HepG2 (cell line): ENCODE data around the gene TLE5. TPM values are rescaled to one million over a fixed set of nuclear protein-coding genes. Genes with fewer than 3 reads are reported as not detected.

Source experiments
- CBFB ChIP-seq: sonication (generic); formaldehyde crosslinking; IDR thresholded peaks from 2 replicates; pipeline ENCODE4 v1.4.0; 2020; ENCODE audit warnings: missing genetic modification reagents
- DPF2 ChIP-seq: sonication (generic); formaldehyde crosslinking; IDR thresholded peaks from 2 replicates; pipeline ENCODE4 v1.4.0; 2020; ENCODE audit warnings: mild to moderate bottlenecking, low read depth, missing genetic modification reagents, borderline replicate concordance
- ELF4 ChIP-seq: sonication (generic); formaldehyde crosslinking; IDR thresholded peaks from 2 replicates; pipeline ENCODE4 v1.5.0; 2020; ENCODE audit warnings: missing genetic modification reagents, mild to moderate bottlenecking, moderate library complexity, borderline replicate concordance
- FOXO4 ChIP-seq: sonication (generic); formaldehyde crosslinking; conservative IDR thresholded peaks from 2 replicates; pipeline ENCODE4 v1.8.1; 2023; ENCODE audit warnings: missing genetic modification reagents
- MED13 ChIP-seq: sonication (generic); formaldehyde crosslinking; IDR thresholded peaks from 2 replicates; pipeline ENCODE4 v1.5.0; 2020; ENCODE audit warnings: missing genetic modification reagents
- MIER2 ChIP-seq: IDR thresholded peaks from 2 replicates; pipeline ENCODE4 v1.6.1; 2016; ENCODE audit warnings: missing biosample characterization, missing genetic modification reagents
- MXD3 ChIP-seq: IDR thresholded peaks from 2 replicates; pipeline ENCODE4 v1.6.1; 2016; ENCODE audit warnings: mild to moderate bottlenecking, missing biosample characterization, missing genetic modification reagents
- NBN ChIP-seq: fragments of 450-650 bp; conservative IDR thresholded peaks from 2 replicates; pipeline ENCODE4 v1.6.1; 2017
- SAP130 ChIP-seq: IDR thresholded peaks from 2 replicates; pipeline ENCODE4 v1.6.1; 2016; ENCODE audit warnings: low read depth
- SKIL ChIP-seq: sonication (generic); formaldehyde crosslinking; IDR thresholded peaks from 2 replicates; pipeline ENCODE4 v1.8.0; 2022; ENCODE audit warnings: missing genetic modification reagents, mild to moderate bottlenecking, moderate library complexity, borderline replicate concordance
- SMARCE1 ChIP-seq: fragments of 450-650 bp; IDR thresholded peaks from 2 replicates; pipeline ENCODE4 v1.6.1; 2017; ENCODE audit warnings: borderline replicate concordance
- SP5 ChIP-seq: IDR thresholded peaks from 2 replicates; pipeline ENCODE4 v1.6.1; 2016; ENCODE audit warnings: low read depth, borderline replicate concordance
- TGIF2 ChIP-seq: IDR thresholded peaks from 2 replicates; pipeline ENCODE4 v1.6.1; 2016; ENCODE audit warnings: control low read depth, missing compliant biosample characterization
- WIZ ChIP-seq: sonication (generic); formaldehyde crosslinking; IDR thresholded peaks from 2 replicates; pipeline ENCODE4 v1.5.1; 2020; ENCODE audit warnings: mild to moderate bottlenecking, missing genetic modification reagents
- ZKSCAN1 ChIP-seq: fragments of 150-350 bp; IDR thresholded peaks from 2 replicates; pipeline ENCODE4 v1.6.1; 2014; ENCODE audit warnings: low read length
- ZNF101 ChIP-seq: sonication (generic); formaldehyde crosslinking; IDR thresholded peaks from 2 replicates; pipeline ENCODE4 v1.4.0; 2020; ENCODE audit warnings: mild to moderate bottlenecking, low read depth, missing genetic modification reagents, borderline replicate concordance
- ZNF460 ChIP-seq: sonication (generic); formaldehyde crosslinking; IDR thresholded peaks from 2 replicates; pipeline ENCODE4 v1.5.1; 2020; ENCODE audit warnings: missing genetic modification reagents, mild to moderate bottlenecking, borderline replicate concordance
- ZNF558 ChIP-seq: sonication (generic); formaldehyde crosslinking; IDR thresholded peaks from 2 replicates; pipeline ENCODE4 v1.9.0; 2022; ENCODE audit warnings: mild to moderate bottlenecking, missing genetic modification reagents, borderline replicate concordance
- ZNF710 ChIP-seq: sonication (generic); formaldehyde crosslinking; IDR thresholded peaks from 2 replicates; pipeline ENCODE4 v1.5.0; 2020; ENCODE audit warnings: mild to moderate bottlenecking, missing genetic modification reagents, borderline replicate concordance
- ZNF878 ChIP-seq: sonication (generic); formaldehyde crosslinking; IDR thresholded peaks from 2 replicates; pipeline ENCODE4 v1.8.1; 2023; ENCODE audit warnings: mild to moderate bottlenecking, missing genetic modification reagents, moderate library complexity
- ZSCAN29 ChIP-seq: sonication (generic); formaldehyde crosslinking; conservative IDR thresholded peaks from 2 replicates; pipeline ENCODE4 v1.4.0; 2020; ENCODE audit warnings: mild to moderate bottlenecking, missing genetic modification reagents
- ZSCAN5A ChIP-seq: sonication (generic); formaldehyde crosslinking; IDR thresholded peaks from 2 replicates; pipeline ENCODE4 v1.8.0; 2022; ENCODE audit warnings: mild to moderate bottlenecking, missing genetic modification reagents, borderline replicate concordance
- ZSCAN9 ChIP-seq: IDR thresholded peaks from 2 replicates; pipeline ENCODE4 v1.6.1; 2016; ENCODE audit warnings: borderline replicate concordance
- polyA plus RNA-seq, 8 experiments: library from polyadenylated mRNA; depleted of rRNA in 3 of 8; stranded (reverse) in 7 of 8; unstranded in 1 of 8; fragments of >200 nt; fragmentation: Illumina TruSeq in 4 of 8; extraction: Trizol in 4 of 8; gene quantifications; 2 replicates each; pipeline versions ENCODE4 v1.2.1 to v1.2.3, GENCODE V29; 2011 to 2016; ENCODE audit warnings: low read depth in 4 of 8, missing spikeins in 1 of 8, mixed read lengths in 1 of 8; ENCODE audit not compliant: insufficient read depth in 1 of 8
- total RNA-seq, 5 experiments: library from RNA; depleted of rRNA; stranded (reverse); fragments of >200 nt; fragmentation: Illumina TruSeq; extraction: Trizol; gene quantifications; 2 replicates each; pipeline ENCODE4 v1.2.3, GENCODE V29; 2016; ENCODE audit warnings: low read depth in 1 of 5

TLE5 gene
- total and polyA plus RNA-seq, 2 of the 13 experiments (the other 11 are each of a cell fraction or from before 2014, with no cell fraction given): 62.8 to 189 TPM

GRCh38 chr19:3065675-3066357, 3.5 kb upstream of the TLE5 start (continued):
- TF ChIP-seq ZNF558 (CRISPR knock-in tag): no peak; the same call in 1 of the 2 replicates
- peak; percentile 95 for TF ChIP-seq ZSCAN9
- peak; percentile 74 for TF ChIP-seq SAP130 (CRISPR knock-in tag)
- TF ChIP-seq MED13 (CRISPR knock-in tag): no peak
- no peak for TF ChIP-seq ZKSCAN1
- no peak for TF ChIP-seq ZSCAN5A (CRISPR knock-in tag)
- peak; percentile 58; the same call in 1 of the 2 replicates for TF ChIP-seq CBFB (CRISPR knock-in tag)
- TF ChIP-seq TGIF2 (CRISPR knock-in tag): peak; percentile 42; the same call in 1 of the 2 replicates
- no peak for TF ChIP-seq WIZ
- no peak for TF ChIP-seq SMARCE1
- TF ChIP-seq ZNF710 (CRISPR knock-in tag): peak; percentile 72; the same call in 1 of the 2 replicates
- no peak for TF ChIP-seq ZNF101 (CRISPR knock-in tag)
- TF ChIP-seq ELF4 (CRISPR knock-in tag): no peak
- TF ChIP-seq MXD3 (CRISPR knock-in tag): peak; percentile 55; the same call in 1 of the 2 replicates
- TF ChIP-seq ZSCAN29 (CRISPR knock-in tag): 0 out of 2 replicates have a peak, but pooled peaks have one; percentile 48
- TF ChIP-seq SP5 (CRISPR knock-in tag): peak; percentile 93
- TF ChIP-seq ZNF460: no peak; the same call in 1 of the 2 replicates
- no peak for TF ChIP-seq NBN
- TF ChIP-seq DPF2 (CRISPR knock-in tag): peak; percentile 56
- TF ChIP-seq MIER2 (CRISPR knock-in tag): 0 out of 2 replicates have a peak, but pooled peaks have one; percentile 40
- TF ChIP-seq ZNF878 (CRISPR knock-in tag): peak; percentile 66
- TF ChIP-seq FOXO4: no peak
- peak; percentile 93 for TF ChIP-seq SKIL (CRISPR knock-in tag)
